Transverse colon (tissue), 4 donors: ENCODE measurements around the gene MSL3.

Experiments used
- POLR2A ChIP-seq: fragments of 450-650 bp; IDR thresholded peaks from one replicate; pipeline ENCODE4 v1.6.1; 2016; ENCODE audit warnings: antibody characterized with exemption, mild to moderate bottlenecking, moderate library complexity
- POLR2AphosphoS5 ChIP-seq, 3 donors: sonication (generic); formaldehyde crosslinking; IDR thresholded peaks; one replicate each; pipeline ENCODE4 v1.6.1; 2016; ENCODE audit warnings: antibody characterized with exemption in 3 of 3
- TF ChIP-seq, protein P1 (sequence below), 5 experiments: fragments of 200-600 bp in 3 of 5; fragments of 450-650 bp in 2 of 5; sonication (generic) in 3 of 5; IDR thresholded peaks; 1 replicate in 2 of 5; 2 replicates in 3 of 5; pipeline ENCODE4 v1.5.1; 2016 to 2017; ENCODE audit warnings: antibody characterized with exemption in 5 of 5, inconsistent platforms in 3 of 5, mild to moderate bottlenecking in 2 of 5, moderate library complexity in 1 of 5

DNA sequence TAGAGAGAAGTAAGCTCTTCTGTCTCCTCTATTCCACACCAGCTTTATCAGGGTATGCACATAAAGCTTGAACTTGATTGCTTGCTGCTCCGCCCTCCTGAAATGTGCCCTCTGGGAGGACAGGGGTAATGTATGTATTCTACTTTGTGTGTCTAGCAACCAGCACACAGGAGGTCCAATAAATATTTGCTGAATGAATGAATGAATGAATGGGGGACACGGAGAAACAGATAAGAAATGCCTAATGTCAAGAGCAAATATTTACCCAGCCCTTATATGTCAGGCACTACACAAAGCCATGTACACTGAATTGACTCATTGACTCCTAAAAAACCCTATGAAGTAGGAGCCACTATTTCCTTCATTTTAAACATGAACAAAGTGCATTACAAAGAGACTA is 2.3 kb upstream of the MSL3 start:
- TF ChIP-seq POLR2A (no peak), POLR2AphosphoS5 (IDR thresholded peaks at IDR 0.05) (no peak)
- TF ChIP-seq, protein P1, sequence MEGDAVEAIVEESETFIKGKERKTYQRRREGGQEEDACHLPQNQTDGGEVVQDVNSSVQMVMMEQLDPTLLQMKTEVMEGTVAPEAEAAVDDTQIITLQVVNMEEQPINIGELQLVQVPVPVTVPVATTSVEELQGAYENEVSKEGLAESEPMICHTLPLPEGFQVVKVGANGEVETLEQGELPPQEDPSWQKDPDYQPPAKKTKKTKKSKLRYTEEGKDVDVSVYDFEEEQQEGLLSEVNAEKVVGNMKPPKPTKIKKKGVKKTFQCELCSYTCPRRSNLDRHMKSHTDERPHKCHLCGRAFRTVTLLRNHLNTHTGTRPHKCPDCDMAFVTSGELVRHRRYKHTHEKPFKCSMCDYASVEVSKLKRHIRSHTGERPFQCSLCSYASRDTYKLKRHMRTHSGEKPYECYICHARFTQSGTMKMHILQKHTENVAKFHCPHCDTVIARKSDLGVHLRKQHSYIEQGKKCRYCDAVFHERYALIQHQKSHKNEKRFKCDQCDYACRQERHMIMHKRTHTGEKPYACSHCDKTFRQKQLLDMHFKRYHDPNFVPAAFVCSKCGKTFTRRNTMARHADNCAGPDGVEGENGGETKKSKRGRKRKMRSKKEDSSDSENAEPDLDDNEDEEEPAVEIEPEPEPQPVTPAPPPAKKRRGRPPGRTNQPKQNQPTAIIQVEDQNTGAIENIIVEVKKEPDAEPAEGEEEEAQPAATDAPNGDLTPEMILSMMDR (IDR thresholded peaks at IDR 0.05), result no peak
